ENCODE measurements around the gene DENR.

DNA sequence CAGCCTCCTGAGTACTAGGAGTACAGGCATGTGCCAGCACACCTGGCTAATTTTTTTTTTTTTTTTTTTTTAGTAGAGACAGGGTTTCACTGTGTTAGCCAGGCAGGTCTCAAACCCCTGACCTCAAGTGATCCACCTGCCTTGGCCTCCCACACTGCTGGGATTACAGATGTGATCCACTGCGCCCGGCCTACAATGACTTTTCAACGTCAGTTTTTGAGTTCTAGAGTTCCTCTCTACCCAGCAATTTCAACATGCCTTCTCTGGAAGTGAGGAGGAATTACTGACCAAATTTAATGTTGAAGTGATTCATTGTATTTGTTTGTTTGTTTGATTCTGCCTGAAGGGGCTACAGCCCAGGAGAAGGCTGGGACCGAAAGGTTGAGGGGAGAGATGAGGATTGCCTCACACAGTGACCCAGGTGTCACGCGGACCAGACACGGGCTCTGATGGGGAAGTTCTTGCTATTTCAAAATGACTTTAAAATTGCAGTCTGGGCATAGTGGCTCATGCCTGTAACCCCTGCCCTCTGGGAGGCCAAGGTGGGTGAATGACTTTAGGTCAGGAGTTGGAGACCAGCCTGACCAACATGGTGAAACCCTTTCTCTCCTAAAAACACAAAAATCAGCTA is 8.6 kb upstream of the DENR start:
- TF ChIP-seq CTCF (IDR thresholded peaks at IDR 0.05) (no peak), POLR2A (IDR thresholded peaks at IDR 0.05) (no peak)

Measured in body of pancreas (tissue), 4 donors.